Embryonic facial prominence (tissue), 1 donor: Measurements from ENCODE around the gene TRAF7.

Experiments used
- DNase-seq: peaks from one replicate; pipeline ENCODE4 v3.0.0-alpha.2; 2016; ENCODE audit errors: extremely low spot score

Gene TRAF7

GRCh38 chr16:2216330-2216729 lies 60.7 kb downstream of the TRAF7 start:
- no peak for DNase-seq

- peak; percentile 98 for DNase-seq
These were observed 67.8 kb downstream of the TRAF7 start, which contains the start of gene E4F1 for GRCh38 chr16:2223221-2223941. TSS of gene E4F1 (plus strand) at chr16:2223591. CDS start at chr16:2223614, 23 bp downstream.

- DNase-seq = no peak
These were observed 68.4 kb downstream of the TRAF7 start for GRCh38 chr16:2223942-2224486.

GRCh38 chr16:2226245-2226793 lies 70.7 kb downstream of the TRAF7 start:
- no peak for DNase-seq

- no peak for DNase-seq
These were observed 71.3 kb downstream of the TRAF7 start for GRCh38 chr16:2226918-2227317.
